Keratinocyte (primary cell): ENCODE results near the gene NOL9. TPM values are rescaled to one million over a fixed set of nuclear protein-coding genes. Genes with fewer than 3 reads are reported as not detected.

ENCODE experiments used
- DNase-seq: peaks from one replicate; pipeline ENCODE4 v3.0.0-alpha.2; 2011; ENCODE audit warnings: low read depth, missing footprints, low spot score
- FAIRE-seq: peaks from 2 replicates; lab custom pipeline; 2011; peaks lifted over from hg19 to GRCh38; lab: Jason Lieb, UNC
- H2AFZ ChIP-seq: 2 replicates; pipeline ENCODE4 v1.6.0; 2012; ENCODE audit warnings: low read length, control low read depth, inconsistent platforms; ENCODE audit not compliant: control insufficient read depth
- H3K27ac ChIP-seq: 2 replicates; pipeline ENCODE4 v1.5.1; 2011; ENCODE audit warnings: low read length; ENCODE audit not compliant: control insufficient read depth, insufficient read depth
- H3K27me3 ChIP-seq: 3 replicates; pipeline ENCODE4 v1.6.0; 2011; ENCODE audit warnings: low read length; ENCODE audit not compliant: control insufficient read depth, insufficient read depth; ENCODE audit errors: extremely low read depth
- H3K36me3 ChIP-seq, 2 experiments: 2 replicates in 1 of 2; 3 replicates in 1 of 2; pipeline ENCODE4 v1.5.1; 2011; ENCODE audit warnings: low read length in 2 of 2, mild to moderate bottlenecking in 1 of 2; ENCODE audit not compliant: control insufficient read depth in 2 of 2, insufficient read depth in 2 of 2; ENCODE audit errors: extremely low read depth in 1 of 2
- H3K4me1 ChIP-seq: 3 replicates; pipeline ENCODE4 v1.5.1; 2011; ENCODE audit warnings: low read length; ENCODE audit not compliant: control insufficient read depth, insufficient read depth; ENCODE audit errors: extremely low read depth
- H3K4me2 ChIP-seq: 3 replicates; pipeline ENCODE4 v1.6.0; 2011; ENCODE audit warnings: low read depth, low read length; ENCODE audit not compliant: control insufficient read depth, insufficient read depth; ENCODE audit errors: extremely low read depth
- H3K4me3 ChIP-seq, 3 experiments: fragments of 200-600 bp in 1 of 3; sonication (generic) in 1 of 3; 2 replicates in 2 of 3; 3 replicates in 1 of 3; pipeline ENCODE4 v1.5.1; 2011 to 2016; ENCODE audit warnings: low read length in 3 of 3, mild to moderate bottlenecking in 3 of 3, control low read depth in 2 of 3, inconsistent platforms in 1 of 3, low read depth in 1 of 3, mixed read lengths in 1 of 3, mixed run types in 1 of 3, moderate library complexity in 1 of 3; ENCODE audit not compliant: control insufficient read depth in 2 of 3, insufficient read depth in 2 of 3; ENCODE audit errors: extremely low read depth in 1 of 3
- H3K79me2 ChIP-seq: 2 replicates; pipeline ENCODE4 v1.6.0; 2012; ENCODE audit warnings: low read length; ENCODE audit not compliant: control insufficient read depth, insufficient read depth
- H3K9ac ChIP-seq: 3 replicates; pipeline ENCODE4 v1.6.0; 2011; ENCODE audit warnings: low read length; ENCODE audit not compliant: control insufficient read depth, insufficient read depth; ENCODE audit errors: extremely low read depth
- H3K9me1 ChIP-seq: 3 replicates; pipeline ENCODE4 v1.6.0; 2011; ENCODE audit warnings: low read length; ENCODE audit not compliant: control insufficient read depth, insufficient read depth; ENCODE audit errors: extremely low read depth
- H3K9me3 ChIP-seq: 2 replicates; pipeline ENCODE4 v1.5.1; 2012; ENCODE audit warnings: low read depth, low read length; ENCODE audit not compliant: control insufficient read depth
- H4K20me1 ChIP-seq: 3 replicates; pipeline ENCODE4 v1.6.0; 2011; ENCODE audit warnings: low read length; ENCODE audit not compliant: control insufficient read depth, insufficient read depth; ENCODE audit errors: extremely low read depth
- CTCF ChIP-seq, 3 experiments: IDR thresholded peaks in 1 of 3; conservative IDR thresholded peaks in 1 of 3; optimal IDR thresholded peaks in 1 of 3; 2 replicates in 2 of 3; 3 replicates in 1 of 3; pipeline versions ENCODE3 to v1.5.1; 2011; ENCODE audit warnings: low read length in 3 of 3, mild to moderate bottlenecking in 3 of 3, moderate library complexity in 2 of 3, control low read depth in 1 of 3, inconsistent platforms in 1 of 3; ENCODE audit not compliant: insufficient read depth in 2 of 3; ENCODE audit errors: extremely low read depth in 1 of 3
- EZH2 ChIP-seq: IDR thresholded peaks from one replicate; pipeline ENCODE4 v1.6.1; 2012; ENCODE audit warnings: inconsistent platforms, mild to moderate bottlenecking, low read length, moderate library complexity
- dilution Hi-C: fragments of 300-500 bp; cut with MboI; formaldehyde crosslinking; loops from one replicate; pipeline ENCODE4 v1.7.0; 2020; ENCODE audit warnings: low sequenced_read_pairs; ENCODE audit not compliant: extremely low pct_ligation_motif_present
- polyA plus RNA-seq, 5 experiments: library from polyadenylated mRNA; depleted of rRNA in 3 of 5; stranded (reverse) in 3 of 5; stranded (forward) in 1 of 5; unstranded in 1 of 5; fragments of >200 nt; gene quantifications; 1 replicate in 1 of 5; 2 replicates in 3 of 5; 3 replicates in 1 of 5; pipeline versions ENCODE4 v1.2.1 to v1.2.3, GENCODE V29; 2011 to 2012; ENCODE audit warnings: missing spikeins in 2 of 5, low read depth in 1 of 5, low replicate concordance in 1 of 5

The NOL9 gene
- polyA plus RNA-seq, 1 donor (not counting 4 experiments of a cell fraction or from before 2014, with no cell fraction given): 24.6 TPM

GRCh38 chr1:6509919-6510291 is 44.4 kb downstream of the NOL9 start:
- TF ChIP-seq CTCF (optimal IDR thresholded peaks at IDR 0.05 in 1 of 3, IDR thresholded peaks at IDR 0.05 in 1 of 3, conservative IDR thresholded peaks at IDR 0.05 in 1 of 3; ENCODE audit: extremely low read depth in 1 of 3, insufficient read depth in 2 of 3, low read length in 3 of 3) (no peak), EZH2 (no peak)
- Histone ChIP-seq H3K9ac (no peak overlapping the region), H3K9me1 (no peaks in the 10 kb centered on the region), H4K20me1 (no peaks in the 10 kb centered on the region), H2AFZ (no peak overlapping the region), H3K9me3 (no peaks in the 10 kb centered on the region), H3K4me3 (no peak overlapping the region), H3K36me3 (no peaks in the 10 kb centered on the region), H3K27ac (no peak overlapping the region), H3K27me3 (peaks cover 4% of the 10 kb centered on the region), H3K4me1 (no peaks in the 10 kb centered on the region), H3K79me2 (no peaks in the 10 kb centered on the region), H3K4me2 (no peak overlapping the region)
- FAIRE-seq (no peak), DNase-seq (no peak)
- dilution Hi-C loops: no loop called here

DNA sequence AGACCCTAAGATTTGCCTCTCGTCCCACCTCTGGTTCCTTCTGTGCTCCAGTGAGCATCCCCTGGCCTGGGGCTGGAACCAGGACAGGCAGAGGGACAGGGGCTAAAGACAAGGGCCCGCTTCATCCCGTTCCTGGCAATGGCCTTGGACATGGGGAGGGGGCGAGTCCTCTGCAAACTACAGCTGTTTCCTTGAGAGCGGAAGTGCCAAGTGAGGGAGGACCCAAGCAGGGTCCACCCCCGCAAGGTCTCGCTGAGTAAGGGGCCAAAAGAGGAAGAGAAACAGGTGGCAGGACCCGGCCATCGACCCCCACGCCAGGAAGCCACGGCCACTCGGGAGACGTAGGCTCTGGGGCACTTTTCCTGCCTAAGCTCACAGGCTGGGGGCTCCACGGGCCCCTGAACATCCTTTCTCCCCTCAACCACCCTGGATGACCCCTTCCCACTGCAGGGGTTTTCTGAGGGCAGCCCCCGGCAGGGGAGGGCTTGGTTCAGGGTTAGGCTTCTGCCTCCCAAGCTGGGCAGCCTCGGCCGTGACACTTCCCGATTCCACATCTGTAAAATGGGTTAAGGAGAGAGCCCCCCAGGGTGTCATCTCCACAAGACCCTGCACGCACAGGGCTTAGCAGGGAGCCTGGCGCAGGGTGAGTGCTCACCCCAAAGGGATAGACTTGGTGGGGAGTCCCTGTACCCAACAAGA is 44.9 kb downstream of the NOL9 start:
- no peak overlapping the region for H2AFZ ChIP-seq
- no peak overlapping the region for H3K4me3 ChIP-seq
- H3K9me3 ChIP-seq: no peaks in the 10 kb centered on the region
- dilution Hi-C loops: no loop called here
- H4K20me1 ChIP-seq: no peaks in the 10 kb centered on the region
- no peak for TF ChIP-seq CTCF (optimal IDR thresholded peaks at IDR 0.05 in 1 of 3, IDR thresholded peaks at IDR 0.05 in 1 of 3, conservative IDR thresholded peaks at IDR 0.05 in 1 of 3; ENCODE audit: extremely low read depth in 1 of 3, insufficient read depth in 2 of 3, low read length in 3 of 3)
- TF ChIP-seq EZH2: no peak
- DNase-seq (no peak), FAIRE-seq (no peak)
- no peak overlapping the region for H3K4me2 ChIP-seq
- no peaks in the 10 kb centered on the region for H3K9me1 ChIP-seq
- peaks cover 4% of the 10 kb centered on the region for H3K27me3 ChIP-seq
- H3K36me3 ChIP-seq: no peaks in the 10 kb centered on the region
- H3K9ac ChIP-seq: no peak overlapping the region
- H3K4me1 ChIP-seq: no peaks in the 10 kb centered on the region
- no peaks in the 10 kb centered on the region for H3K79me2 ChIP-seq
- no peak overlapping the region for H3K27ac ChIP-seq
